Immature natural killer cell (primary cell): ENCODE results near the gene SP1. TPM values are rescaled to one million over a fixed set of nuclear protein-coding genes. Genes with fewer than 3 reads are reported as not detected.
"Not testable (repeated sequence)": the region's sequence is repeated elsewhere in the genome, so short reads cannot be mapped to it uniquely, and the experiment has no call there.

Source experiments
- DNase-seq, 3 donors: peaks; one replicate each; pipeline ENCODE4 v3.0.0; 2022; ENCODE audit warnings: mixed read lengths in 1 of 3
- H3K27ac Mint-ChIP-seq, 6 donors: one replicate each; pipeline ENCODE4 v1.8.0; 2020; ENCODE audit warnings: mixed read lengths in 6 of 6, mild to moderate bottlenecking in 5 of 6, inconsistent platforms in 4 of 6, moderate library complexity in 3 of 6
- H3K27me3 Mint-ChIP-seq, 3 donors: one replicate each; pipeline ENCODE4 v1.8.0; 2020 to 2021; ENCODE audit warnings: low read depth in 3 of 3, mild to moderate bottlenecking in 3 of 3, mixed read lengths in 3 of 3, moderate library complexity in 3 of 3, inconsistent platforms in 1 of 3
- H3K36me3 Mint-ChIP-seq, 3 donors: one replicate each; pipeline ENCODE4 v1.8.0; 2020; ENCODE audit warnings: mixed read lengths in 3 of 3, inconsistent platforms in 2 of 3, mild to moderate bottlenecking in 2 of 3
- H3K4me1 Mint-ChIP-seq, 2 donors: one replicate each; pipeline ENCODE4 v1.8.0; 2020; ENCODE audit warnings: inconsistent platforms in 2 of 2, mild to moderate bottlenecking in 2 of 2, mixed read lengths in 2 of 2, moderate library complexity in 1 of 2
- H3K4me3 Mint-ChIP-seq, 5 donors: one replicate each; pipeline ENCODE4 v1.8.0; 2020; ENCODE audit warnings: mild to moderate bottlenecking in 5 of 5, mixed read lengths in 5 of 5, inconsistent platforms in 3 of 5, moderate library complexity in 3 of 5
- H3K9me3 Mint-ChIP-seq, 6 donors: one replicate each; pipeline ENCODE4 v1.8.0; 2020; ENCODE audit warnings: mild to moderate bottlenecking in 6 of 6, mixed read lengths in 6 of 6, inconsistent platforms in 4 of 6, moderate library complexity in 3 of 6
- polyA plus RNA-seq, 3 donors: library from polyadenylated mRNA; unstranded; fragments of 300-500 nt; fragmentation: Illumina TruSeq; gene quantifications; one replicate each; pipeline ENCODE4 v1.2.3, GENCODE V29; 2021

SP1 gene
- 10 to 100 TPM in 1 of 3 donors, 1 to 10 TPM in 2; 3.4 to 12.2 (median 4.8) TPM for polyA plus RNA-seq

DNA sequence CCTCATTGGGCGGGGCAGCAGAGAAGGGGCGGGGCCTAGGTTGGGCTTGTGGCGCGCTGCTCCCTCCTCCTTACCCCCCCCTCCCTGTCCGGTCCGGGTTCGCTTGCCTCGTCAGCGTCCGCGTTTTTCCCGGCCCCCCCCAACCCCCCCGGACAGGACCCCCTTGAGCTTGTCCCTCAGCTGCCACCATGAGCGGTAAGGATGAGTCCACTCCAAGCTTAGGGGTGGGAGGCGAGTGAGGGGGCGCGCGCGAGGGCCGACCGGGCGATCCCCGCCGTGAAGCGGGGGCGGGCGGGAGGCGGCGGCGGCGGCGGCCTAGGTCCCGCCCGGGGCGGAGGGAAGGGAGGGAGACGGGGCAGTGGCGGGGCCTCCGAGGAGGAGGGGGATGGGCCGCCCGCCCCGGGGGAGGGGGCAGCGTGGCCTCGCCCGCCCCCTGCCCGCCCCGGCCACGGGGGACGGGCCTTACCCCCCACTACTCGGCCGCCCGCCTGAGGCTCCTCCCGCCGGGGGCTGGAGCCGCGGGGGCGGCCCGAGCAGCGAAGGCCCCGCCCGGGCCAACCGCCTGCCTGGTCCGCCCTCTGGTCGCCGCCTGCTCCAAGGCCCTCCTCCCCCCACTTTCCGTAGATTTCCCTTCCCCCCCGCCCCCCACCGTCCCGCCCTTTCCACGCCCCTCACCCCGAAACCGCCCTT, at the start of gene SP1:
SP1 (plus strand) TSS at position 73 of the 690 bp plus-strand sequence; CDS start at position 189, 116 bp downstream.
- peaks cover 0 to 5% (median 2%) of the 10 kb centered on the region in 3 donors for H3K27me3 Mint-ChIP-seq
- H3K4me3 Mint-ChIP-seq: peak within 1 kb of the TSS; percentile 82 to 91 (median 87)
- H3K9me3 Mint-ChIP-seq: no peaks in the 10 kb centered on the region
- DNase-seq: peak; percentile 84 to 91 (median 90)
- peak within 1 kb of the TSS; percentile 80 to 94 (median 84) for H3K27ac Mint-ChIP-seq
- peaks cover 6 to 10% (median 9%) of the 10 kb centered on the region in 3 donors for H3K36me3 Mint-ChIP-seq
- peaks cover 33 to 36% of the 10 kb centered on the region in 2 donors for H3K4me1 Mint-ChIP-seq

DNA sequence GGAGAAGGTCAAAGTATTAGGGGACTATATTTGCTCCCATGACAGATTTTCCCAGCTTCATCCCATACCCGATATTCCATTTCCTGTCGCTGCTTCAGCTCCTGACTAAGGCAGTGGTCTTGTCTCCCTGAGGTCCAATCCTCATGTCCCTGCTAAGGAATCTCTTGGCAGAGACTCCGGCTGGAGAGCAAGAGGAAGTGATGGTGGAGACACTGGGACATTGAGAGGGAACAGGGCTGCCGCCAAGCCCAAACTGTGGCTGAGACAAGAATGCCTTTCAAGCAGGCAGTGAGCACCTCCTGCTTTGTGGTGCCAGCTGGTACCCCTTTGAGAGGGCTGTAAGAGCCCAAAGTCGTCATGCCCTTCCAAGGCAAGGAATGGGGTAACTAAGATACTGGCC, 49.3 kb upstream of the SP1 start:
- H3K27me3 Mint-ChIP-seq: peaks cover 2 to 14% (median 9%) of the 10 kb centered on the region in 3 donors
- no peak overlapping the region for H3K4me3 Mint-ChIP-seq
- peaks cover 0 to 10% of the 10 kb centered on the region in 2 donors for H3K4me1 Mint-ChIP-seq
- H3K27ac Mint-ChIP-seq: no peak overlapping the region
- no peaks in the 10 kb centered on the region for H3K9me3 Mint-ChIP-seq
- peaks cover 0 to 3% (median 3%) of the 10 kb centered on the region in 3 donors for H3K36me3 Mint-ChIP-seq
- DNase-seq: no peak

DNA sequence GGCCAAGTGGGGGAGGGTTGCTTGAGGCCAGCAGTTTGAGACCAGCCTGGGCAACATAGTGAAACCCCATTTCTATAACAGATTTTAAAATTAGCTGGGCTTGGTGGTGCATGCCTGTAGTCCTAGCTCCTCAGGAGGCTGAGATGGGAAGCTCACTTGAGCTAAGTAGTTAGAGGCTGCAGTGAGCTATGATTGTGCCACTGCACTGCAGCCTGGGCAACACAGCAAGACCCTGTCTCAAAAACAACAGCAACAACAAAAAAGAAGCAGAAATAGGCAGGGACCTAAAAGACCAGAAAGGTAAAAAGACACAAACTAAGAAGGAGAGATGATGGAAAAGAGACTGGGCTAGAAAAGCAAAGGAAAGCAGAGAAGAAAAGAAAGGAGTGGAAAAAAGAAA, 47.6 kb upstream of the SP1 start:
- H3K27me3 Mint-ChIP-seq: peaks cover 0 to 23% (median 15%) of the 10 kb centered on the region in 3 donors
- not testable (repeated sequence) for H3K9me3 Mint-ChIP-seq, DNase-seq, H3K36me3 Mint-ChIP-seq, H3K4me1 Mint-ChIP-seq
- peak overlapping the region in 1 of 5 donors; percentile 45 for H3K4me3 Mint-ChIP-seq
- peak overlapping the region in 1 of 6 donors; percentile 70 for H3K27ac Mint-ChIP-seq

DNA sequence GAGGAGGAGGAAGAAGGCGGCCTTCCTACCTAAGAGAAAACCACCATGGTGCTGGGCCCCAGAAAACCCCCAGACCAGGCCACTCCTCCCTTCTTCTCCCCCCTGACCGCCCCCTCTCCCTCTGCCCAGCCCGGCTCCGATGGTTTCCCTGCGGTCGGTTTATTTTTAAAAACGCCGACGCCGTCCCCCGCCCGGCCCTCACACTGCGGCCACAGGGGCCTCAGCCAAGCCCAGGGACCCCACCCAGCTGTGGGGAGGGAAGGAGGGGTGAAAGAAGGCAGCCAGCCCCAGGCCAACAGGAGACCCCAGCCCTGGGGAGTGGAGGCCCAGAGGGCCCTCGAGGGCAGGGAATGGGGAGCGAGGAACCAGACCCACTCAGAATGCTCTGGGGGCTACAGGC, 47.2 kb upstream of the SP1 start:
- H3K4me1 Mint-ChIP-seq: peaks cover 3 to 4% of the 10 kb centered on the region in 2 donors
- H3K9me3 Mint-ChIP-seq: no peaks in the 10 kb centered on the region
- H3K27me3 Mint-ChIP-seq: peaks cover 0 to 21% (median 15%) of the 10 kb centered on the region in 3 donors
- H3K27ac Mint-ChIP-seq: no peak overlapping the region
- H3K4me3 Mint-ChIP-seq: peak overlapping the region in 1 of 5 donors; percentile 45
- no peak for DNase-seq
- H3K36me3 Mint-ChIP-seq: peaks cover 0 to 3% (median 0%) of the 10 kb centered on the region in 3 donors

DNA sequence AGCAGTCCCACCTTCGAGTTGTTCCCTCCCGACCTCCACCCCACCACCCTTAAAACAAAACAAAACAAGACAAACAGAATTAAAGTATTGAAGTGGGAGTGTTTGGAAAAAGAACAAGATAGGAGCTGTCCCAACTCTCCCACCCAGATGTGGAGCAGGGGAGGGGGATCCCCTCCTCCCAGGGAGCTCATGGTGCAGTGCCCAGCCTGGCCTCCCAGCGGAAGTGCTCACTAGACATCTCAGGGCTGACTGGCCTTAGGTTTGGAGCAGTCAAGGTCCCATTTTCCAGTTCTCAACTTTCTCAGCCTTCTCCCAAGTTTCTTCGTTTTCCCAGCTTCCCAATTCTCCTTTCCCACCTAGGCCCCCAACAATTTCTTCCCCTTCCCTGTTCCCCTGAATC, 46.7 kb upstream of the SP1 start:
- DNase-seq: no peak
- no peaks in the 10 kb centered on the region for H3K9me3 Mint-ChIP-seq
- H3K27me3 Mint-ChIP-seq: peaks cover 0 to 23% (median 17%) of the 10 kb centered on the region in 3 donors
- peaks cover 0 to 3% (median 0%) of the 10 kb centered on the region in 3 donors for H3K36me3 Mint-ChIP-seq
- H3K27ac Mint-ChIP-seq: no peak overlapping the region
- peaks cover 7 to 10% of the 10 kb centered on the region in 2 donors for H3K4me1 Mint-ChIP-seq
- H3K4me3 Mint-ChIP-seq: no peak overlapping the region

DNA sequence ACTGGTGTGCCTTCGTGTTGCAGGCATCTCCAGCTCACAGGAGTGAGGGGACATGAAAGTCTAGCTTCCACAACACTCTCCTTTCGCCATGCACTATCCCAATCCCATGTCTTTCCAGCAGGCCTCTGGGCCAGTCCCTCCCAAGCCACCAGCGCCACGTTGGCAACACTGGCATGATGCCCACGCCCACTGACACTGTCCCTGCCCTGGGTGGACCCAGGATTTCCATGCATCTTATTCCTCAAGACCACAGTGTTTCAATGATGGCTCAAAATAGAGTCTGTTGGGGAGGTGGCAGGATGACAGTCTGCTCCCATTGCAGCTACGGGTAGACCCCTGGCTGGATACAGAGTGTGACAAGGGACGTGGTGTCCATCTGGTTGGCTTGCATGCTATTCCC, 46.1 kb upstream of the SP1 start:
- no peaks in the 10 kb centered on the region for H3K9me3 Mint-ChIP-seq
- H3K4me3 Mint-ChIP-seq: no peak overlapping the region
- peaks cover 7 to 11% of the 10 kb centered on the region in 2 donors for H3K4me1 Mint-ChIP-seq
- no peak for DNase-seq
- peaks cover 0 to 26% (median 17%) of the 10 kb centered on the region in 3 donors for H3K27me3 Mint-ChIP-seq
- H3K27ac Mint-ChIP-seq: peak overlapping the region in 1 of 6 donors; percentile 22
- H3K36me3 Mint-ChIP-seq: peaks cover 0 to 3% (median 0%) of the 10 kb centered on the region in 3 donors

DNA sequence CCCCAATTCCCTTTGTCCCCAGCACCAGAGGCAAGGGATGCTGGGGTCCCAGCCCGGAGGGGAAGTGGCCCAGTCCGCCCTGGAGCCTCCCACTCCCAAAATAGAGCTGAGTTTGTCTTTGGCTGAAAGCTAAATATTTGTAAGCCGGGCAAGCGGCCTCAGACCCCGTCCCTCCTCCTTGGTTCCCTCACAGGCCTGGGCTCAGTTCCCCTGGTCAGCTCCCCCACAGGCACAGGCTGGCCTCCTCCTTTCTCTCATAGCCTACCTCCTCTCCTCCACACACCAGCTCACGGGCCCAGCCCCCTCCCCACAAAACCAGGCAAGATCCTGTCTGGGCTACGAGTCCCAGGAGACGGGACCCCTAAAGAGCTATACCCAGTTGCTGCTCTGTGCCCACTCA, 45.2 kb upstream of the SP1 start:
- peaks cover 0 to 28% (median 17%) of the 10 kb centered on the region in 3 donors for H3K27me3 Mint-ChIP-seq
- no peaks in the 10 kb centered on the region for H3K36me3 Mint-ChIP-seq
- H3K4me3 Mint-ChIP-seq: no peak overlapping the region
- peaks cover 7 to 11% of the 10 kb centered on the region in 2 donors for H3K4me1 Mint-ChIP-seq
- DNase-seq: no peak
- no peak overlapping the region for H3K27ac Mint-ChIP-seq
- no peaks in the 10 kb centered on the region for H3K9me3 Mint-ChIP-seq

DNA sequence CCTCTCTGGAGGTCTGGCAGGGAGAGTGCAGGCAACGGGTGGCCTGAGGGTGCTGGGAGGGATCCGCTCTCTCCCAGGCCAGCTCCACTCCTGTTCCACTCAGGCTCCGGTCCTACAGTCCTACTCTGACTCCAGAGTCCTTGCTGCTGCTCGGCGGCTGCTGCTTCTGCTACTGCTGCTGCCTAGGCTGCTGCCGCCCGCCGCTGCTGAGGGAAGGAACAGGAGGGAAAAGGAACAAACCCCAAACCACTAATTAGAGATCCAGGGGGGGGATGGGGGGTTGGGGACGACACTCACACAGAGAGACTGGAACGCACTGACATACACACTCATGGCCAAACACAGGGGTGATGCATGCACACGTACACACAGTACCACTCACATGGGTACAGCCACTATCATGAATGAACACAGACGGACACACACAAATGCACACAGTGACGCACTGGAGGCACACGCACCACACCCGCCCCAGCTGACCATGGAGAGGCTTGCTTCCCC, 43.7 kb upstream of the SP1 start, which contains the start of gene SP7:
SP7 (minus strand) TSS at position 174 of the 501 bp plus-strand sequence. CDS start 708 bp downstream, outside the sequence.
- H3K4me1 Mint-ChIP-seq: peaks cover 7 to 11% of the 10 kb centered on the region in 2 donors
- no peaks in the 10 kb centered on the region for H3K36me3 Mint-ChIP-seq
- no peaks in the 10 kb centered on the region for H3K9me3 Mint-ChIP-seq
- H3K27me3 Mint-ChIP-seq: peaks cover 0 to 30% (median 16%) of the 10 kb centered on the region in 3 donors
- H3K4me3 Mint-ChIP-seq: peak within 1 kb of the TSS in 1 of 5 donors; percentile 34
- H3K27ac Mint-ChIP-seq: peak within 1 kb of the TSS in 2 of 6 donors; percentile 19 to 63
- DNase-seq: no peak

DNA sequence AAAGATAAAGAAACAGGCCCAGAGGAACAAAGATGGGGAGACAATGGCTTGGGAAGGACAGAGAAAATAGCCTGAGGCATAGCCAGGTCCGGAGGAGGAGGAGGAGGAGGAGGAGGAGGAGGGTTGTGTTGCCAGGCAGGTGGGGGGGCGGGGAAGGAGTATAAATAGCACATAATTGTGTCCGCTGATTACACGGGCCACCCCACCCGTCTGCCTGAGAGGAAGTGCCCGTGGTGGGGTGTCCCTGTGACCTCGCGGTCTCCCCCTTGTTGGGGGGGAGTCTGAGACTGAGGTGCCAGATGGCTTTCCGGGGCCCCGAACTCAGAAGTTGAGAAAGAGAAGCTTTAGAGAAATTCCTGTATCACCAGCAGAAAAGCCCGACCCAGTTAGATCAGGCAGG, 42.0 kb upstream of the SP1 start:
- Mint-ChIP-seq H3K27me3 (peaks cover 0 to 30% (median 12%) of the 10 kb centered on the region in 3 donors), H3K4me1 (peaks cover 7 to 11% of the 10 kb centered on the region in 2 donors), H3K36me3 (no peaks in the 10 kb centered on the region), H3K27ac (peak overlapping the region in 3 of 6 donors; percentile 8 to 51 (median 46)), H3K4me3 (peak overlapping the region in 2 of 5 donors; percentile 14 to 62), H3K9me3 (no peaks in the 10 kb centered on the region)
- DNase-seq: peak in 1 of 3 donors; percentile 29

DNA sequence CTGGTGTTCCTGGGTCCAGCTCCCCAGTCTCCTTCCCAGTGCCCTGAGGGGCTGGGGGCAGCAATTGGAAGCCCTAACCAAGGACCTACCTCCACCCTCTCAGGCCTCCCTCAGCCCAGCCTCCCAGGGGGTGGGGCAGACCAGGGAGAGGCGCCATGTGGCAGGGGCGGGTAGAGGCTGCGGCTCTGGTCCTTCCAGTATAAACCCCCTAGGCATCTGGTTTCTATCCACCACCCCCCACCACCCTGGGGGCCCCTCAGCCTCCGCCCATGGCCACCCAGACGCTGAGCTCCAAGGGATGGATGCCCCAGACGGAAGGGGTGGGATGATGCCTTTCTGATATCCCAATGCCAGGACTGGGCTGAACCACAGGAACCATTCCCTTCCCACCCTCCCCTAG, 41.1 kb upstream of the SP1 start:
- peaks cover 12 to 17% of the 10 kb centered on the region in 2 donors for H3K4me1 Mint-ChIP-seq
- no peak overlapping the region for H3K4me3 Mint-ChIP-seq
- no peaks in the 10 kb centered on the region for H3K36me3 Mint-ChIP-seq
- no peak overlapping the region for H3K27ac Mint-ChIP-seq
- peaks cover 0 to 30% (median 13%) of the 10 kb centered on the region in 3 donors for H3K27me3 Mint-ChIP-seq
- no peaks in the 10 kb centered on the region for H3K9me3 Mint-ChIP-seq
- DNase-seq: no peak

DNA sequence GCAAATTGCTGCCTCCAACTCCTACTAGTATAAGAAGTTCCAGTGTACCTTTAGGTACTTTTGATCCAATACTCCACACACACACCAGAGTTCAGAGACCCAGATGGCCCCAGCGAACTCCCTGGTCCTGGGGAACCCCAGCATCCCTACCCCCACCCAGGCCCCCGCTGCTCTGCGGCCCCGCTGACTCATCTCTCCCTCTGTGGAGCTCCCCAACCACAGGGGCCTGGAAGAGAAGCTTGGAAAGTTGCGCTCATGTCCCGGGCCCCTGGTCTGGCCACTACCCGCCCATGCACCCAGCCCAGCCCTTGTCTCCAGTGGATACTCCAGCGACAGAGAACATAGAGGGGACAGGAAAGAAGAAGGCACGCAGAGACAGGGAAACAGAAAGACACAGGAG, 39.6 kb upstream of the SP1 start:
- Mint-ChIP-seq H3K27ac (no peak overlapping the region), H3K4me1 (peaks cover 18 to 26% of the 10 kb centered on the region in 2 donors), H3K9me3 (no peaks in the 10 kb centered on the region), H3K27me3 (peaks cover 3 to 25% (median 15%) of the 10 kb centered on the region in 3 donors), H3K4me3 (no peak overlapping the region), H3K36me3 (no peaks in the 10 kb centered on the region)
- DNase-seq: no peak

DNA sequence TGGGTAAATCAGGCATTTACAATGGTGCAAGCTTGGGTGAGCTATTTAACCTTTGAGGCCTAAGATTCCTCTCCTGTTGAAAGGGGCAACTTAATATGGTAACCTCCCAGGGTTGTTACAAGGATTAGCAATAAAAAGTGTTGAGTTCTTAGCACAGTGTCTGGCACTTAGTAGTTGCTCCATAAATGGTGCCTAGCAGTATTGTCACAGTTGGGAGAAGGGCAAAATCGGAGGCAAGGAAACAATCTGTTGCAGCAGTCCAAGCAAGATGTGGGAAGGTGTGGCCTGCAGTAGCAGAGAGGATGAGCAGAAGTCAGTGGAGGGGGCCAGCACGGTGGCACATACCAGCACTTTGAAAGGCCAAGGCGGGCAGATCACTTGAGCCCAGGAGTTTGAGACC, 36.5 kb upstream of the SP1 start:
- no peaks in the 10 kb centered on the region for H3K36me3 Mint-ChIP-seq
- H3K27me3 Mint-ChIP-seq: peaks cover 3 to 8% (median 5%) of the 10 kb centered on the region in 3 donors
- H3K4me3 Mint-ChIP-seq: peak overlapping the region; percentile 43 to 83 (median 51)
- no peaks in the 10 kb centered on the region for H3K9me3 Mint-ChIP-seq
- H3K27ac Mint-ChIP-seq: peak overlapping the region in 1 of 6 donors; percentile 32
- no peak for DNase-seq
- H3K4me1 Mint-ChIP-seq: peaks cover 12 to 17% of the 10 kb centered on the region in 2 donors

DNA sequence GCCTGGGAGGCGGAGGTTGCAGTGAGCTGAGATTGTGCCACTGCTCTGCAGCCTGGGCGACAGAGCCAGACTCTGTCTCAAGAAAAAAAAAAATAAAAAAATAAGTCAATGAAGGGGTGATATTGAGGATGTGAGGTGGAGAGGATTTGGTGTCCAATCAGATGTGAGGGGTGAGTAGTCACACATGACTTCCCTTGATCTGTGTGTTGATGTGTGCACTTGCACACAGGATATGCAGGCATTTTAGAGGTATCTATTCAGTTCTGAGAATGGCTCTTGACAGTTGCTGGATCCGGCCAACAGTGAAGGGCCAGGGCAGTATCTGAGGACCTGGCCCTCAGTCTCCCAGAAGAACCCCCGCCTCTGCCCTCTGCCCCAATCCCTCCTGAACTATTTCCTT, 36.0 kb upstream of the SP1 start:
- Mint-ChIP-seq H3K36me3 (no peaks in the 10 kb centered on the region), H3K4me3 (peak overlapping the region; percentile 73 to 83 (median 73)), H3K9me3 (no peaks in the 10 kb centered on the region), H3K27me3 (peaks cover 3 to 7% (median 5%) of the 10 kb centered on the region in 3 donors), H3K4me1 (peaks cover 12 to 17% of the 10 kb centered on the region in 2 donors), H3K27ac (peak overlapping the region; percentile 3 to 47 (median 38))
- DNase-seq: no peak

DNA sequence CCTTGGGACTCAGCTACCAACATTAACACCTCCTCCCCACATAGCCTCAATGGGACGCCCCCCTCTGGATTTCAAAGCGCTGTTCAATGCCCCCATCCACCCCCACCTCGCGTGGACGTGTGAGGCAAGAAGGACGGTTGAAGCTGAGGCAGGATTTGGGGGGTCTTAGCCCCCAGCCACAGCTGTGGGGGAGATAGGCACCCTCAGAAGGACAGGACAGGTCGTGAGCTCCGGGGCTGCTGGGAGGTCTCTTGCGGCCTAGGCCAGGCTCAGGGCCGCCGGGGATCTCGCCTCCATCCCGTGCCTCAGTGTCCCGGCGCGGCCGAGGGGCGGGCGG, 35.5 kb upstream of the SP1 start:
- H3K36me3 Mint-ChIP-seq: no peaks in the 10 kb centered on the region
- no peak for DNase-seq
- no peaks in the 10 kb centered on the region for H3K9me3 Mint-ChIP-seq
- peaks cover 12 to 17% of the 10 kb centered on the region in 2 donors for H3K4me1 Mint-ChIP-seq
- peak overlapping the region in 4 of 6 donors; percentile 3 to 47 (median 38) for H3K27ac Mint-ChIP-seq
- peaks cover 3 to 7% (median 5%) of the 10 kb centered on the region in 3 donors for H3K27me3 Mint-ChIP-seq
- peak overlapping the region; percentile 73 to 83 (median 73) for H3K4me3 Mint-ChIP-seq
